Hepatic stellate cell (primary cell): Measurements from ENCODE around the gene COX7B.

Experiments used
- DNase-seq: peaks from one replicate; pipeline ENCODE4 v3.0.0; 2011; ENCODE audit warnings: low spot score

The COX7B gene

GRCh38 chrX:77945910-77946545 is 46.8 kb downstream of the COX7B start:
- no peak for DNase-seq

GRCh38 chrX:77946571-77946970 is 47.3 kb downstream of the COX7B start:
- DNase-seq = no peak

- no peak for DNase-seq
Observed at GRCh38 chrX:77949840-77950239, 50.6 kb downstream of the COX7B start.

- DNase-seq = no peak
Observed at GRCh38 chrX:77952173-77952572, 52.9 kb downstream of the COX7B start.

GRCh38 chrX:77953302-77953701 is 54.0 kb downstream of the COX7B start:
- no peak for DNase-seq

GRCh38 chrX:77953708-77954107 is 54.4 kb downstream of the COX7B start:
- peak; percentile 17 for DNase-seq
